Measurements from ENCODE around the gene RETREG3. TPM values are rescaled to one million over a fixed set of nuclear protein-coding genes. Genes with fewer than 3 reads are reported as not detected.
"Not testable (repeated sequence)": the region's sequence is repeated elsewhere in the genome, so short reads cannot be mapped to it uniquely, and the experiment has no call there.

RETREG3 gene
- total RNA-seq, 4 donors from 2014 or later = 50.6 to 65.8 (median 54.4) TPM

DNA sequence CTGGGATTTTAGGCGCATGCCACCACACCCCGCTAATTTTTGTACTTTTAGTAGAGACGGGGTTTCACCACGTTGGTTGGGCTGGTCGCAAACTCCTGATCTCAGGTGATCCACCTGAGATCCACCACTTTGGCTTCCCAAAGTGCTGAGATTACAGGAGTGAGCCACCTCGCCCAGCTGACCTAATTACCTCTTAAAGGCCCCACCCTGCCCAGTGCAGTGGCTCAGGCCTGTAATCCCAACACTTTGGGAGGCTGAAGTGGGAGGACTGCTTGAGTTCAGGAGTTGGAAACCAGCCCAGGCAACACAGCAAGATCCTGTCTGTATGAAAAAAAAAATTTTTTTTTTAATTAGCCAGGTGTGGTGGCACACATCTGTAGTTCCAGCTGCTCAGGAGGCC is 50.1 kb downstream of the RETREG3 start:
- Histone ChIP-seq H3K4me3 (no peak overlapping the region), H3K4me1 (peaks cover 0 to 54% (median 25%) of the 10 kb centered on the region in 3 donors), H3K36me3 (peaks cover 0 to 6% of the 10 kb centered on the region in 2 donors), H3K27ac (no peak overlapping the region), H3K9me3 (no peaks in the 10 kb centered on the region), H3K27me3 (no peaks in the 10 kb centered on the region)
- no peak for TF ChIP-seq EP300 (IDR thresholded peaks at IDR 0.05)
- TF ChIP-seq, protein P1, sequence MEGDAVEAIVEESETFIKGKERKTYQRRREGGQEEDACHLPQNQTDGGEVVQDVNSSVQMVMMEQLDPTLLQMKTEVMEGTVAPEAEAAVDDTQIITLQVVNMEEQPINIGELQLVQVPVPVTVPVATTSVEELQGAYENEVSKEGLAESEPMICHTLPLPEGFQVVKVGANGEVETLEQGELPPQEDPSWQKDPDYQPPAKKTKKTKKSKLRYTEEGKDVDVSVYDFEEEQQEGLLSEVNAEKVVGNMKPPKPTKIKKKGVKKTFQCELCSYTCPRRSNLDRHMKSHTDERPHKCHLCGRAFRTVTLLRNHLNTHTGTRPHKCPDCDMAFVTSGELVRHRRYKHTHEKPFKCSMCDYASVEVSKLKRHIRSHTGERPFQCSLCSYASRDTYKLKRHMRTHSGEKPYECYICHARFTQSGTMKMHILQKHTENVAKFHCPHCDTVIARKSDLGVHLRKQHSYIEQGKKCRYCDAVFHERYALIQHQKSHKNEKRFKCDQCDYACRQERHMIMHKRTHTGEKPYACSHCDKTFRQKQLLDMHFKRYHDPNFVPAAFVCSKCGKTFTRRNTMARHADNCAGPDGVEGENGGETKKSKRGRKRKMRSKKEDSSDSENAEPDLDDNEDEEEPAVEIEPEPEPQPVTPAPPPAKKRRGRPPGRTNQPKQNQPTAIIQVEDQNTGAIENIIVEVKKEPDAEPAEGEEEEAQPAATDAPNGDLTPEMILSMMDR (IDR thresholded peaks at IDR 0.05) = no peak
- no peak for TF ChIP-seq POLR2A (IDR thresholded peaks at IDR 0.05)
- no peak for TF ChIP-seq POLR2AphosphoS5 (IDR thresholded peaks at IDR 0.05)
- 93 to 100% methylated on average over 1 to 5 of the region's 6 CpGs for WGBS, 2 donors (ENCODE audit: low coverage in 1 of 2)
- no peak for ATAC-seq

DNA sequence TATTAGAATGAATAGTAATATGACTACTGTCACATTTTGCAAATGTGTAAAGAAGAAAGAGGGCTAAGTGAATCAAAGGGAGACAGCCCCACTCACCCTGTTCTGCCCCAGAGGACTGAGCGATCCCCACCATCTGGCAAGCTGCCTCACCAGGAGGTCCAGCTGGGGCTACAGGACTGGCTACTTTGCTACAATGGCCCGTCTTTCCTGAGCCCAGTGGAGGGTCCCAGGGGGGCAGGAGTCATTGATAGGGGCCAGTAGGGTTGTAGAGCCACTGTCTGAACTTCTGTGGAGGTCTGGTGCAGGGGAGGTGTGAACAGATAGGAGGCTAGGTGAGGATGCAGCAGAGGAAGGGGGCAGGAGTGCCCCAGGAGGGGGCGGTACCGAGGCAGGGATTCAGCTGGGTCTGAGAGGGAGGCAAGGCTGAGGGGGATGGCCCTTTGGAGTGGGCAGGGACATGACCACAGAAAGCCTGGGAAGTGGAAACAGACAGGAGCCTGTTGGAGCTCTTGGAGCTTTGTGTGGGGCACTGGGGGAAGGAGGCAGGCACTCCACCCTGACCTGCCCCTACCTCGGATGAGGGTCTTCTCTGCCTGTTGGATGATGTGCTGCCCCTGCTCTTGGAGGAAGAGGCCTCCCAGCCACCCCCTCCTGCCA is 53.1 kb downstream of the RETREG3 start:
- not testable (repeated sequence) for H3K9me3 ChIP-seq, H3K27me3 ChIP-seq, H3K4me3 ChIP-seq, ATAC-seq
- Histone ChIP-seq H3K4me1 (peaks cover 0 to 50% (median 12%) of the 10 kb centered on the region in 3 donors), H3K27ac (peak overlapping the region in 1 of 4 donors; percentile 88), H3K36me3 (peaks cover 0 to 12% of the 10 kb centered on the region in 2 donors)
- WGBS, 2 donors (ENCODE audit: low coverage in 1 of 2) = 28 to 49% methylated on average over 2 to 5 of the region's 5 CpGs

GRCh38 chr17:42555122-42555622 is 54.0 kb downstream of the RETREG3 start:
- TF ChIP-seq POLR2AphosphoS5 (IDR thresholded peaks at IDR 0.05) (no peak), EP300 (IDR thresholded peaks at IDR 0.05) (no peak), POLR2A (IDR thresholded peaks at IDR 0.05) (no peak)
- TF ChIP-seq, protein P1 (IDR thresholded peaks at IDR 0.05) = no peak
- no peaks in the 10 kb centered on the region for H3K27me3 ChIP-seq
- peak overlapping the region; percentile 56 to 85 for H3K4me3 ChIP-seq
- 0% methylated on average over 1 to 3 of the region's 4 CpGs for WGBS, 2 donors (ENCODE audit: low coverage in 1 of 2)
- H3K9me3 ChIP-seq = no peaks in the 10 kb centered on the region
- H3K36me3 ChIP-seq = peaks cover 0 to 12% of the 10 kb centered on the region in 2 donors
- no peak for ATAC-seq
- H3K27ac ChIP-seq = peak overlapping the region; percentile 64 to 92 (median 89)
- H3K4me1 ChIP-seq = peaks cover 0 to 41% (median 12%) of the 10 kb centered on the region in 3 donors

DNA sequence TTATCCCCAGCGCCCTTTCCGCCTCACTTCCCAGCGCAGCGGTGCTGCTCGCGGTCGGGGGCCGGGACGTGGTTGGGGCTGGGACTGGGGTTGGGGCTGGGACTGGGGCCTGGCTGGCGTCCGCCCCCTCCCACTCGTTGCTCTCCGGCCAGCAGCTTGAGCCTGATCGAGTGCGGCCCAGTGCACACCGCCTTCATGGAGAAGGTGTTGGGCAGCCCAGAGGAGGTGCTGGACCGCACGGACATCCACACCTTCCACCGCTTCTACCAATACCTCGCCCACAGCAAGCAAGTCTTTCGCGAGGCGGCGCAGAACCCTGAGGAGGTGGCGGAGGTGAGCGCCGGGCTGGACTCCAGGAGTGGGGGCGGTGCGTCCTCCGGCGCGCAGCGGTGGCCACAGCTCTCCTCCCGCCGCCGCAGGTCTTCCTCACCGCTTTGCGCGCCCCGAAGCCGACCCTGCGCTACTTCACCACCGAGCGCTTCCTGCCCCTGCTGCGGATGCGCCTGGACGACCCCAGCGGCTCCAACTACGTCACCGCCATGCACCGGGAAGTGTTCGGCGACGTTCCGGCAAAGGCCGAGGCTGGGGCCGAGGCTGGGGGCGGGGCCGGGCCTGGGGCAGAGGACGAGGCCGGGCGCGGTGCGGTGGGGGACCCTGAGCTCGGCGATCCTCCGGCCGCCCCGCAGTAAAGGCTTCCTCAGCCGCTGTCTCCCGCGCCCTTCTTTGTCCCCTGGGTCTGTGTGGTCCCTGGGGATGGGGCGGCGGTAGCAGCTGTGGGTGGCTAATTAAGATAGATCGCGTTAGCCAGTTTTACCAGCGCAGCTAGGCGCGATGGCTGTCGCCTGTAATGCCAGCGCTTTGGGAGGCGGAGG is 54.7 kb downstream of the RETREG3 start:
- Histone ChIP-seq H3K27ac (peak overlapping the region; percentile 64 to 92 (median 89)), H3K4me3 (peak overlapping the region; percentile 56 to 85), H3K9me3 (no peaks in the 10 kb centered on the region), H3K4me1 (peaks cover 0 to 39% (median 12%) of the 10 kb centered on the region in 3 donors), H3K27me3 (no peaks in the 10 kb centered on the region), H3K36me3 (peaks cover 0 to 12% of the 10 kb centered on the region in 2 donors)
- WGBS, 2 donors (ENCODE audit: low coverage in 1 of 2) = 0% methylated on average over 1 of the region's 82 CpGs; no CpG with 5 or more reads in 1 of the 2 donors
- TF ChIP-seq POLR2AphosphoS5 (IDR thresholded peaks at IDR 0.05) (peak; percentile 91), EP300 (IDR thresholded peaks at IDR 0.05) (no peak), POLR2A (IDR thresholded peaks at IDR 0.05) (peak; percentile 84 to 85)
- TF ChIP-seq, protein P1 (IDR thresholded peaks at IDR 0.05) = peak in 3 of 4 experiments; percentile 12 to 24 (median 19)
- ATAC-seq = peak; percentile 96

DNA sequence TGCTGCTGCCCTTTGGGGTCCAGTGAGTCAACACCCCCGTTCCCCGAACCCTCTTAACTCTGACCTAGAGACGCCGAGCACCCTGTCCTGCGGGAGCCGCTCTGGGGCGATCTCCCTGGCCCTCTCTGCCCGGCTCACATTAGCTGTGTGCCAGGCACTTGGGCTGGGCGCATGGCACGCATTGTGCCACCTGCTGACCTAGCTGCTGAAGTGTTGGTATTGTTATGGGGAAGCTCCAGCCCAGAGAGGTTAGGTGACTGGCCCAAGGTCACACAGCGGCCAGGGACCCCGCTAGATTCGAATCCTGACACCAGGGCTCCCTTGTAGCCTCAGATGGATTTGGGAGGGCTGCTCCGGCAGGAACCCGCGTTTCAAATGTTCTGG is 55.3 kb downstream of the RETREG3 start:
- 9 to 80% methylated on average over 2 to 6 of the region's 16 CpGs for WGBS, 2 donors (ENCODE audit: low coverage in 1 of 2)
- Histone ChIP-seq H3K4me1 (peaks cover 0 to 40% (median 12%) of the 10 kb centered on the region in 3 donors), H3K36me3 (peaks cover 0 to 12% of the 10 kb centered on the region in 2 donors), H3K27me3 (no peaks in the 10 kb centered on the region), H3K4me3 (peak overlapping the region; percentile 56 to 85), H3K9me3 (no peaks in the 10 kb centered on the region), H3K27ac (peak overlapping the region; percentile 64 to 92 (median 89))
- TF ChIP-seq POLR2A (IDR thresholded peaks at IDR 0.05) (no peak), POLR2AphosphoS5 (IDR thresholded peaks at IDR 0.05) (no peak), EP300 (IDR thresholded peaks at IDR 0.05) (no peak)
- TF ChIP-seq, protein P1 (IDR thresholded peaks at IDR 0.05) = no peak
- ATAC-seq = no peak
